Endothelial cell of umbilical vein (primary cell): ENCODE data around the gene IQCN. TPM values are rescaled to one million over a fixed set of nuclear protein-coding genes. Genes with fewer than 3 reads are reported as not detected.

Source experiments
- BruUV-seq: library from RNA; stranded (reverse); fragments of 400-500 nt; replicated peaks from 2 replicates; lab custom pipeline; 2021; lab: Mats Ljungman, UMichigan
- CTCF ChIA-PET: fragments of 300-600, 350-600 bp; sonication (Branson Sonifier 250); formaldehyde crosslinking; loops from one replicate; lab custom pipeline; 2021; ENCODE audit warnings: antibody characterized with exemption, inconsistent platforms; lab: Charles Lee
- POLR2A ChIA-PET: fragments of 300-600, 350-600 bp; sonication (Branson Sonifier 250); formaldehyde crosslinking; loops from one replicate; lab custom pipeline; 2021; ENCODE audit warnings: antibody characterized with exemption, inconsistent platforms; lab: Charles Lee
- DNase-seq: peaks from one replicate; pipeline ENCODE4 v3.0.0-alpha.2; 2011; ENCODE audit warnings: low read depth, low spot score
- FAIRE-seq: peaks from 2 replicates; lab custom pipeline; 2011; peaks lifted over from hg19 to GRCh38; lab: Jason Lieb, UNC
- H2AFZ ChIP-seq: 2 replicates; pipeline ENCODE4 v1.6.0; 2012; ENCODE audit warnings: low read depth, low read length, control low read depth, inconsistent platforms
- H3K27ac ChIP-seq: 2 replicates; pipeline ENCODE4 v1.5.1; 2011; ENCODE audit warnings: low read depth, mild to moderate bottlenecking, control low read depth, low read length, moderate library complexity; ENCODE audit not compliant: insufficient read depth
- H3K27me3 ChIP-seq, 2 experiments: 2 replicates each; pipeline versions ENCODE4 v1.6.0 to v1.6.1; 2011; ENCODE audit warnings: low read length in 2 of 2, mixed read lengths in 1 of 2; ENCODE audit not compliant: control insufficient read depth in 2 of 2, insufficient read depth in 2 of 2
- H3K36me3 ChIP-seq, 2 experiments: 2 replicates in 1 of 2; 3 replicates in 1 of 2; pipeline ENCODE4 v1.5.1; 2011; ENCODE audit warnings: low read length in 2 of 2, mild to moderate bottlenecking in 1 of 2, moderate library complexity in 1 of 2; ENCODE audit not compliant: control insufficient read depth in 2 of 2, insufficient read depth in 2 of 2; ENCODE audit errors: extremely low read depth in 1 of 2
- H3K4me1 ChIP-seq: 3 replicates; pipeline ENCODE4 v1.5.1; 2011; ENCODE audit warnings: mild to moderate bottlenecking, low read length; ENCODE audit not compliant: control insufficient read depth, insufficient read depth; ENCODE audit errors: extremely low read depth
- H3K4me2 ChIP-seq: 2 replicates; pipeline ENCODE4 v1.6.1; 2011; ENCODE audit warnings: low read length, control low read depth, mixed read lengths; ENCODE audit not compliant: insufficient read depth
- H3K4me3 ChIP-seq, 3 experiments: fragments of 200-600 bp in 1 of 3; sonication (generic), shearing (Covaris generic) in 1 of 3; replicated peaks in 1 of 3; 2 replicates each; pipeline ENCODE4 v1.5.1; 2011 to 2016; ENCODE audit warnings: control low read depth in 3 of 3, low read length in 3 of 3, mild to moderate bottlenecking in 2 of 3, inconsistent platforms in 1 of 3, low read depth in 1 of 3, moderate library complexity in 1 of 3; ENCODE audit not compliant: insufficient read depth in 1 of 3
- H3K79me2 ChIP-seq: 2 replicates; pipeline ENCODE4 v1.6.0; 2012; ENCODE audit warnings: low read length, inconsistent platforms; ENCODE audit not compliant: control insufficient read depth, insufficient read depth
- H3K9ac ChIP-seq: replicated peaks from 2 replicates; pipeline ENCODE3; 2011; ENCODE audit warnings: low read length, control low read depth; ENCODE audit not compliant: insufficient read depth; ENCODE audit errors: extremely low read depth
- H3K9me1 ChIP-seq: replicated peaks from 3 replicates; pipeline ENCODE4 v1.6.0; 2011; ENCODE audit warnings: mild to moderate bottlenecking, low read length; ENCODE audit not compliant: control insufficient read depth, insufficient read depth; ENCODE audit errors: extremely low read depth
- H3K9me3 ChIP-seq: replicated peaks from 2 replicates; pipeline ENCODE4 v1.5.1; 2012; ENCODE audit warnings: low read length, inconsistent platforms; ENCODE audit not compliant: control insufficient read depth, insufficient read depth
- H4K20me1 ChIP-seq: replicated peaks from 2 replicates; pipeline ENCODE3; 2011; ENCODE audit warnings: mild to moderate bottlenecking, low read length; ENCODE audit not compliant: control insufficient read depth, insufficient read depth; ENCODE audit errors: extremely low read depth
- CTCF ChIP-seq, 2 donors: IDR thresholded peaks; 1 replicate in 1 of 2; 2 replicates in 1 of 2; pipeline ENCODE4 v1.5.1; 2011; ENCODE audit warnings: low read length in 2 of 2, mild to moderate bottlenecking in 2 of 2, moderate library complexity in 2 of 2, control low read depth in 1 of 2, inconsistent platforms in 1 of 2, low read depth in 1 of 2; ENCODE audit not compliant: insufficient read depth in 1 of 2; ENCODE audit errors: extremely low read depth in 1 of 2
- EZH2 ChIP-seq: IDR thresholded peaks from 2 replicates; pipeline ENCODE4 v1.6.1; 2012; ENCODE audit warnings: borderline replicate concordance, low read depth, mild to moderate bottlenecking, moderate library complexity, low read length, inconsistent platforms; ENCODE audit not compliant: severe bottlenecking
- FOS ChIP-seq: IDR thresholded peaks from 2 replicates; pipeline ENCODE4 v1.6.1; 2011; ENCODE audit warnings: mild to moderate bottlenecking, low read length, moderate library complexity, borderline replicate concordance; ENCODE audit not compliant: insufficient read depth
- GATA2 ChIP-seq: IDR thresholded peaks from 2 replicates; pipeline ENCODE4 v1.7.0; 2011; ENCODE audit warnings: low read depth, mild to moderate bottlenecking, moderate library complexity, mixed read lengths, low read length; ENCODE audit not compliant: insufficient read length, insufficient read depth
- JUN ChIP-seq: IDR thresholded peaks from 2 replicates; pipeline ENCODE4 v1.6.1; 2011; ENCODE audit warnings: borderline replicate concordance, low read depth; ENCODE audit not compliant: insufficient read length, insufficient read depth
- MAX ChIP-seq: IDR thresholded peaks from 2 replicates; pipeline ENCODE4 v1.6.1; 2011; ENCODE audit not compliant: insufficient read depth, insufficient read length
- MYC ChIP-seq: IDR thresholded peaks from one replicate; pipeline ENCODE4 v1.6.1; 2011; ENCODE audit warnings: mild to moderate bottlenecking, low read depth, low read length
- POLR2A ChIP-seq: IDR thresholded peaks from 2 replicates; pipeline ENCODE4 v1.6.1; 2012; ENCODE audit warnings: low read depth, mild to moderate bottlenecking, control low read depth, low read length
- POLR2AphosphoS5 ChIP-seq: IDR thresholded peaks from 2 replicates; pipeline ENCODE4 v1.6.1; 2012; ENCODE audit warnings: low read depth, mild to moderate bottlenecking, control low read depth, low read length, moderate library complexity; ENCODE audit not compliant: insufficient read depth
- dilution Hi-C: fragments of 300-500 bp; cut with MboI; formaldehyde crosslinking; loops from one replicate; pipeline ENCODE4 v1.15.0; 2019; ENCODE audit warnings: low sequenced_read_pairs; ENCODE audit not compliant: extremely low pct_ligation_motif_present
- intact Hi-C: fragments of 100-400 bp; cut with micrococcal nuclease; formaldehyde crosslinking; loops from one replicate; pipeline ENCODE4 v1.10.0; 2022
- polyA plus RNA-seq, 4 experiments: library from polyadenylated mRNA; depleted of rRNA in 3 of 4; stranded (reverse) in 3 of 4; unstranded in 1 of 4; fragments of >200 nt; gene quantifications; 2 replicates each; pipeline versions ENCODE4 v1.2.1 to v1.2.3, GENCODE V29; 2011 to 2012; ENCODE audit warnings: missing spikeins in 1 of 4
- total RNA-seq: library from RNA; stranded (reverse); gene quantifications from 2 replicates; pipeline ENCODE4 v1.2.3, GENCODE V29; 2021

Gene IQCN
- total and polyA plus RNA-seq, 2 donors (not counting 3 experiments of a cell fraction or from before 2014, with no cell fraction given): 1.5 to 3.0 TPM

- ChIA-PET POLR2A (no interaction called here), CTCF (interaction anchor here (0.6 to 1.6 kb wide), 3 partner anchors 8 to 89 kb away, joined by 3 to 11 read pairs (median 4); no protein-coding TSS in a partner anchor)
- Histone ChIP-seq H3K4me3 (no peak overlapping the region), H3K36me3 (no peaks in the 10 kb centered on the region), H3K4me1 (peaks cover 13% of the 10 kb centered on the region), H2AFZ (no peak overlapping the region), H3K27me3 (no peaks in the 10 kb centered on the region), H3K9me3 (no peaks in the 10 kb centered on the region), H3K79me2 (no peaks in the 10 kb centered on the region), H3K9ac (no peak overlapping the region), H3K27ac (no peak overlapping the region), H3K4me2 (no peak overlapping the region), H4K20me1 (no peaks in the 10 kb centered on the region), H3K9me1 (no peaks in the 10 kb centered on the region)
- no TSS peak for BruUV-seq
- FAIRE-seq (no peak), DNase-seq (no peak)
- TF ChIP-seq POLR2AphosphoS5 (no peak), JUN (no peak), POLR2A (no peak), GATA2 (no peak), EZH2 (no peak), MYC (no peak), MAX (no peak), CTCF (IDR thresholded peaks at IDR 0.05; ENCODE audit: extremely low read depth in 1 of 2, insufficient read depth in 1 of 2, low read depth in 1 of 2, low read length in 2 of 2) (no peak), FOS (no peak)
- dilution Hi-C loops (no loop called here), intact Hi-C loops (no loop called here)
Measured at GRCh38 chr19:18287836-18288772, 13.9 kb upstream of the IQCN start.
